Activated T-helper 9 cell treated with anti-CD3 and anti-CD28 coated beads, Interleukin-2, amount 50 U/mL, for 16 hours (primary cell): Measurements from ENCODE around the gene APOM.

Experiments
- DNase-seq: peaks from one replicate; pipeline ENCODE4 v3.0.0-alpha.2; 2020; ENCODE audit warnings: low read depth

APOM gene

GRCh38 chr6:31705931-31706330, 50.2 kb downstream of the APOM start:
- DNase-seq = no peak

- no peak for DNase-seq
Observed at GRCh38 chr6:31706599-31706998, 50.9 kb downstream of the APOM start, which contains the start of gene LY6G6F. LY6G6F (plus strand) TSS chr6:31706866; CDS start chr6:31706907, 41 bp downstream.

GRCh38 chr6:31707701-31708100, 52.0 kb downstream of the APOM start:
- no peak for DNase-seq
